ENCODE measurements around the gene OSBPL10.
A peak's percentile ranks its signal among the peaks of the same experiment; 100 is the strongest.
"Not testable (repeated sequence)": the region's sequence is repeated elsewhere in the genome, so short reads cannot be mapped to it uniquely, and the experiment has no call there.

The OSBPL10 gene

DNA sequence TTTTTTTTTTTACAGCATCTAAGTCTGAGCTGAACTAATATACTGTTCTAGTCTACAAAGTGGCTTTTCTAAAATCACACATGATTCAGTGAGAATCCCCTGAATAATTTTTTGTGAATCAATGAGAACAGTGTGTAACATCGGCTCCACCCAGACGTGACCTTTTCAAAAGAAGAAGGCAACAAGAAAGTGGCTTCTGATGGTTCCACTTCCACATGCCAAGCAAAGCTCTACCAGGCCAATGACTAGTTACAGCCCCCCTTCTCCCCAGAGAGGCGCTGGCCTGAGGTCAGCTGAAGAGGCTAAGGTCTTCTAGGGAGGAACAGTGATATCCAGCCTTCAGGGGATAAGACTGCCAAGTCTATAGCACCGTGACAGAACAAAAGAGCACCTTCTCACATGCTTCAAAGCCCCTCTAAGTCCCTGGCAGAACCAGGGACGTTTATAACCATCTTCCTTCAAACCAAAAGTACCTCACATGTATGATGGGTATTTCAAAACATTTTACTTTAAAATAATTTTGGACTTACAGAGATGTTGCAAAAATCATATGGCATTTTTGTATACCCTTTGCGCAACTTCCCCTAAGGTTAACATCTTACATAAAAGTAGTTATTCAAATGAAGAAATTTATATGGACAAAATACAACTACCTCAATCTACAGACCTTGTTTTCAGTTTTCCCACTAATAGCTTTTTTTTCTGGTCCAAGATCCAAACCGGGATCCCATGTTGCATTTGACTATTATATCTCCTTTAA is 177.9 kb downstream of the OSBPL10 start:
- no peak for DNase-seq

DNA sequence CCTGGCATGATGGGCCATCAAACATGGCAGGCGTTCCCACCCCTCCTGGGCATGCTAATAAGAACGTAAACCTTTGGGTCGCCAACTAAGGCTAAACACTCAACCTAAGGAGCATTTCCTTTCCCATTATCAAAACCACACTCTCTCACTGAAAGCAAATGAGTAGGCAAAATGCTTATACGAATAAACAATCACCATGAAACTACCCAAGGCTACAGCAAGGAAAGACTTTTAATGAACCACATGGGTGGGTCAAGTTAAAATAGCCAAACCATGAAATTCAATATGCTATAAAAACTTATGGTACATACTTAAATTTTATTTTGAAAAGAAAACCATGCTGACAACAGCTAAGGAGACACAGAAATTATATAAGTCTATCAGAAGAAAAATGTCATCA is 180.6 kb downstream of the OSBPL10 start:
- DNase-seq = no peak

DNA sequence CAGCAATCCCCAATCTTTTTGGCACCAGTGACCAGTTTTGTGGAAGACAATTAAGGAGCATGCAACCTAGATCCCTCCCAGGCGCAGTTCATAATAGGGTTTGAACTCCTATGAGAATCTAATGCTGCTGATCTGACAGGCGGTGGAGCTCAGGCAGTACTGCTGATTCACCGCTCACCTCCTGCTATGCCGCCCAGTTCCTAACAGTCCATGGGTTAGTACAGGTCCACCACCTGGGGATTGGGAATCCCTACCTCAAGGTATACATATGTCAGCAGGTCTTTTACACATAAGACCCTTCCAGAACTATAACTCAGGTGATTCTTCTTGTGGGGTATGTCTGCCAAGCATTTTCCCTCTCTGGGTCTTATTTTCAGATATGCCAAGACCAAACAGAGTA is 182.2 kb downstream of the OSBPL10 start:
- no peak for DNase-seq

GRCh38 chr3:31793821-31794220 is 187.2 kb downstream of the OSBPL10 start:
- DNase-seq = no peak

- DNase-seq = no peak
Measured at GRCh38 chr3:31791090-31791430, 190.0 kb downstream of the OSBPL10 start.

- peak in 1 of 14 donors; percentile 20 for DNase-seq
Measured at GRCh38 chr3:31790193-31791089, 190.6 kb downstream of the OSBPL10 start.

DNA sequence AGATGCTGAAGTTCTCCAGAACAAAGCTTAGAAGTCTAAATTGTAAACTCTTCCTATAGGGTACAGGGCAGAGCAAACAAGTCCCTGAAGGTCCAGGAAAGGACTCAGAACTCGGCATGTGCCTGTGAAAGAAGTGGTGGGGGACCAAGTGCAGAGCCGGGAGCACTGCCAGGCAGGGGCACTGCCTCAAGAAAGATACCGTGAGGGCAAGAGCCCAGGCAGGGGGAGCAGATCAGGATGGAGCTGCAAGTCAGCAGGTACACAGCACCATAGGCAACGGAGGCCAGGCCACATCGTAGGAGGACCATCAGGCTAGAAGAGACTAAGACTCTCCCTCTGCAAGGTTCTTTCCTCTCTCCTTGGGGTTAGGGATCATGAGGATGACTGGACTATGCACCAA is 191.6 kb downstream of the OSBPL10 start:
- no peak for DNase-seq

DNA sequence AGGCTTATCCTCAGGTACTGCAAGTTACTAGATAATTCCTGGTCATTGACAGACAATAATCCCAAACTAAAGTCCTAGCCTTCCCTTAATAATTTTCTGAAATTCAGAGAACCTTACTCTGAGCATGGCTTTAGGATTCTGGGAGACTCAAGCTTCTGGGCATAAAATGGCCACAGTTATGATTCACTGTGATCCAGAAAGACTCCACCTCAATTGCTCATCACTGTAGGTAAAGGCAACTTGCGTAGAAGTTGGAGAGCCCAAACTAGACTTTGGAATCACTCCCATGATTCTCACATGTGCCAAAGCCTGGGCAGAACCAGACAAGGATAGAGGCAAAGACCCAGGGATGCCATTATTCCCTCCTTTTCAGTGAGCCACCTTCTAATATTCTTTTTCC is 195.3 kb downstream of the OSBPL10 start:
- no peak for DNase-seq

- no peak for DNase-seq
Measured at GRCh38 chr3:31785286-31785685, 195.8 kb downstream of the OSBPL10 start.

DNA sequence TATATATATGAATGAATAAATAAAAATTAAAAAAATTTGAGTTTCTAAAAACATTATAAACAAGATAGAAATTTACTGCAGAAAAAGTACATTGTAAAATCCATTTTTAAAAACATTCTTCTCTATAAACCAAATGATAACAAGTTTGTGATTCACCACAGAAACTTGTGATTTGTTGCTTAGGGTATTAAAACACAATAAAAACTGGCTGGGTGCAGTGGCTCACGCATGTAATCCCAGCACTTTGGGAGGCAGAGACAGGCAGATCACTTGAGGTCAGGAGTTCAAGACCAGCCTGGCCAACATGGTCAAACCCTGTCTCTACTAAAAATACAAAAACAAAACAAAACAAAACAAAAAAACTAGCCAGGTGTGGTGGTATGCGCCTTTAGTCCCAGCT is 197.2 kb downstream of the OSBPL10 start:
- not testable (repeated sequence) for DNase-seq

- DNase-seq = not testable (repeated sequence)
Measured at GRCh38 chr3:31782306-31782705, 198.8 kb downstream of the OSBPL10 start.

- no peak for DNase-seq
Measured at GRCh38 chr3:31779514-31779913, 201.5 kb downstream of the OSBPL10 start.

DNA sequence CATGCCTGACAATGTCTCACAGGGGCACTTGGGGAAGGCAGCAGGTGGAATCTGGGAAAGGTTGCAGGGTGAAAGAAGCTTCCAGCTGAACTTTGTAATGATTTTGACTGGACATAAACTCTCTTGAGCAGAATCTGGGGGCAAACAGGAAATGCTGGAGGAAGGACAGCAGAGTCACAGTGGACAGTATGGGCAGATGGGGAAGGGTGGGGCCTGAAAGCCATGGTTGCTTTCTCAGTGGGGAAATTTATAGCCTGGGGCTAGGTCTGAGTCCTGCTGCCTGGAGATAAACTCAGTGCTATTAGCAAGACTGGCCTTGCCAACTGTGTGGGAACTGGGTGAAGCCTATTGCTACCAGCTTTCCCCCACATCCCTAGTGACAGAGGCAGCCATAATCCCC is 203.2 kb downstream of the OSBPL10 start:
- DNase-seq = no peak

DNA sequence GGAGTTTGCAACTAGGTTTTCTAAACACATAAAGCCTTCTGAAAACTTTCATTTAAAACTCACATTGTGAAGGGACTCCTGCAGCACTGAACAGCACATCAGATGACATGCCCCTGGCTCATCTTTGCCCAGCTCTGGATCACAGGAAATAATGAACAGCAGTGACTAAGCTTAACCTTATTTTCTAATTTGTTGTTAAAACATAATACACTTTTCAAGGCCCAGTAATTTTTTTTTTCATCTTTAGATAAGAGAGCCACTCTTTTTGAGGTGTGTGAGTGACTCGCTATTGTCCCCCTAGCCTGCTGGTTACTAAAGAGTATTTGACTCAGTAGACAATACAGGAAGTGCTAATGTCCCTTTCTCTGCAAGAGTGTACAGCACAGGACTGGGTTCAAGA is 204.0 kb downstream of the OSBPL10 start:
- DNase-seq = no peak

DNA sequence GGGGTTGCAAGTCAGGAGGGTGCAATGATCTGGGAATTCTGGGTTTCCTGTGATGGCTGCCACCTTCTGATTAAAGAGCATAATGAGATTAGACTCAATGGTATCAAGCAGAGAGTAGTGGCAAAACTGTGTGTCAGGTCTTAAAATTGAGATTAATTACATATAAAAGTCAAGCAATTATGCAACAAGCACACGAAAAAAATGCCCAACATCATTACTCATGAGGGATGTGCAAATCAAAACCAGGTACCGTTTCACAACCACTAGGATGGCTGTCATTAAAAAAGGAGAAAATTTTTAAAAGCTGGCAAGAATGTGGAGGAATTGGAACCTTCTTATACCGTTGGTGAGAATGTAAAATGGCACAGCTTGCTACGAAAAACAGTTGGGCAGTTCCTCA is 205.0 kb downstream of the OSBPL10 start:
- no peak for DNase-seq

DNA sequence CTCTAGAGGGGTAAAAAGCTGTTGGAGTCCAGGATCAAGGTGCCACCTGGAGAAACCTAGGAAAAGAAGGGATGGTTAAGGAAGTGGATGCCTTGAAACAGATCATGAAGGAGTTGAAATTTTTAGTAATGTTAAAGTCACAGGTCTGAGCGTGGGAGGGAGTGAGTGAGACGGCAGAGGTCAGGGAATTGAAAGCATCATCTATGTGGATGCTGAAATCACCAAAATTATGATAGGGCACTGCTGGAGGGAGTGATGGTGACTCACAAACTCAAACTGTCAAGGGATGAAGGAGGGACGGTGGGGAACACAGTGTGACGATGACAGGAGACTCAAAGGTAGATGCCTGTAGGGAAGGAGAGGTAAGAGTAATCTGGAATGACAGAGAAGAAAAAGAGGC is 205.7 kb downstream of the OSBPL10 start:
- no peak for DNase-seq

- no peak for DNase-seq
Measured at GRCh38 chr3:31772758-31773473, 208.1 kb downstream of the OSBPL10 start.

DNA sequence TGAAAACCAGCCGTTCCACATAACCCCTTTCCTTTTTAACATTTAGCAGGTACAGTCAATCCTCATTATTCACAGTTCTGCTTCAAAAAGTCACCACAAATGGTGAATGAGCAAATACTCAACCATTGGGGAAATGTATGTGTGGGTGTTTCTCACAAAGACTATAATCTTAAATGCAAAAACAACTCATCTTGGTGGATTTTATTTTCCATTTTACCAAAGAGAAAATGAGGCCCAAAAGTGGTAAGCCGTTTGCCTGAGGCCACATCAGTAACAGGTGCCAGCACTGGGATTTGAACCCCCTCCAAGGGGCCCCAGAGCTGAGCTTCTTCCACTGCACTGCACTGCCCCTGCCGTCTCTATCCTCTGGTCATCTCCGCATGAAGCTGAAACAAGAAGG is 208.8 kb downstream of the OSBPL10 start:
- DNase-seq = no peak

GRCh38 chr3:31770822-31771326 is 210.2 kb downstream of the OSBPL10 start:
- DNase-seq = no peak

- peak in 5 of 14 donors; percentile 7 to 34 (median 15) for DNase-seq
Measured at GRCh38 chr3:31768479-31769125, 212.5 kb downstream of the OSBPL10 start.

DNA sequence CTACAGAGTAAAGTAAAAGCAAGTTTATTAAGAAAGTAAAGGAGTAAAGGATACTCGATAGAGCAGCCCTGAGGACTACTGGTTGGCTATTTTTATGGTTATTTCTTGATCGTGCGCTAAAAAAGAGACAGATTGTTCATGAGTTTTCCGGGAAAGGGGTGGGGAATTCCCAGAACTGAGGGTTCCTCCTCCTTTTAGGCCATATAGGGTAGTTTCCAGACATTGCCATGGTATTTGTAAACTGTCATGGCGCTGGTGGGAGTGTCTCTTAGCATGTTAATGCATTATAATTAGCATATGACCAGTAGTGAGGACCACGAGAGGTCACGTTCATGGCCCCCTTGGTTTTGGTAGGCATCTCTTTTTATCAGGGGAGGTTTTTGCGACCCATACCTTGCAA is 213.1 kb downstream of the OSBPL10 start:
- DNase-seq = no peak

- no peak for DNase-seq
Measured at GRCh38 chr3:31766669-31767068, 214.4 kb downstream of the OSBPL10 start.
